H1 (cell line): ENCODE measurements around the gene EXOG. TPM values are rescaled to one million over a fixed set of nuclear protein-coding genes. Genes with fewer than 3 reads are reported as not detected.

Source experiments
- CTCF ChIA-PET: fragments of 300-600 bp; sonication (Branson Sonifier 250); formaldehyde crosslinking; loops from one replicate; lab custom pipeline; 2021; ENCODE audit not compliant: partially characterized antibody; lab: Charles Lee
- POLR2A ChIA-PET: fragments of 300-600 bp; sonication (Branson Sonifier 250); formaldehyde crosslinking; loops from one replicate; lab custom pipeline; 2021; ENCODE audit warnings: inconsistent platforms; ENCODE audit not compliant: partially characterized antibody; lab: Charles Lee
- DNase-seq, 2 experiments: peaks; one replicate each; pipeline versions ENCODE4 v3.0.0 to v3.0.0-alpha.2; 2010 to 2022; ENCODE audit warnings: low spot score in 2 of 2, low read depth in 1 of 2, mixed read lengths in 1 of 2
- FAIRE-seq: peaks from 2 replicates; lab custom pipeline; 2011; peaks lifted over from hg19 to GRCh38; lab: Jason Lieb, UNC
- H2AFZ ChIP-seq: 2 replicates; pipeline ENCODE4 v1.8.1; 2012; ENCODE audit warnings: low read length, inconsistent platforms
- H2AK5ac ChIP-seq: 2 replicates; pipeline ENCODE4 v1.6.1; 2013; ENCODE audit warnings: low read depth, low read length
- H2BK120ac ChIP-seq: replicated peaks from 2 replicates; pipeline ENCODE3; 2013; ENCODE audit warnings: low read depth, low read length, inconsistent platforms
- H2BK12ac ChIP-seq: 2 replicates; pipeline ENCODE4 v1.6.1; 2013; ENCODE audit warnings: low read depth, low read length
- H2BK15ac ChIP-seq: 2 replicates; pipeline ENCODE4 v1.6.1; 2013; ENCODE audit warnings: low read length
- H2BK20ac ChIP-seq: 2 replicates; pipeline ENCODE4 v1.6.1; 2013; ENCODE audit warnings: low read length
- H2BK5ac ChIP-seq: 2 replicates; pipeline ENCODE4 v1.6.1; 2013; ENCODE audit warnings: low read depth, low read length
- H3K14ac ChIP-seq: 2 replicates; pipeline ENCODE4 v1.6.1; 2013; ENCODE audit warnings: inconsistent platforms; ENCODE audit not compliant: insufficient read length
- H3K18ac ChIP-seq: 2 replicates; pipeline ENCODE4 v1.6.1; 2013; ENCODE audit warnings: low read length; ENCODE audit errors: extremely low read depth
- H3K23ac ChIP-seq: 2 replicates; pipeline ENCODE4 v1.6.1; 2013; ENCODE audit warnings: inconsistent platforms; ENCODE audit not compliant: insufficient read length
- H3K23me2 ChIP-seq: 2 replicates; pipeline ENCODE4 v1.6.1; 2013; ENCODE audit warnings: low read depth, low read length
- H3K27ac ChIP-seq: 2 replicates; pipeline ENCODE4 v1.6.1; 2011; ENCODE audit warnings: low read depth, low read length, inconsistent platforms
- H3K27me3 ChIP-seq, 4 experiments: replicated peaks in 1 of 4; 1 replicate in 1 of 4; 2 replicates in 3 of 4; pipeline versions ENCODE4 v1.6.1 to v1.8.1; 2011 to 2013; ENCODE audit warnings: low read length in 3 of 4, mild to moderate bottlenecking in 3 of 4, inconsistent platforms in 2 of 4, mixed read lengths in 2 of 4, moderate library complexity in 1 of 4; ENCODE audit not compliant: control insufficient read depth in 3 of 4, insufficient read depth in 3 of 4; ENCODE audit errors: extremely low read depth in 1 of 4
- H3K36me3 ChIP-seq, 4 experiments: 2 replicates each; pipeline versions ENCODE4 v1.6.1 to v1.8.1; 2011 to 2013; ENCODE audit warnings: mild to moderate bottlenecking in 4 of 4, low read length in 3 of 4, moderate library complexity in 2 of 4, control low read depth in 1 of 4, inconsistent platforms in 1 of 4; ENCODE audit not compliant: insufficient read depth in 4 of 4, control insufficient read depth in 2 of 4
- H3K4ac ChIP-seq: replicated peaks from 2 replicates; pipeline ENCODE3; 2013; ENCODE audit warnings: low read length, low read depth, mixed read lengths, inconsistent platforms; ENCODE audit not compliant: insufficient read length
- H3K4me1 ChIP-seq, 4 experiments: replicated peaks in 1 of 4; 1 replicate in 1 of 4; 2 replicates in 3 of 4; pipeline versions ENCODE4 v1.6.1 to v1.8.1; 2011 to 2013; ENCODE audit warnings: low read length in 3 of 4, inconsistent platforms in 2 of 4, mixed read lengths in 1 of 4; ENCODE audit not compliant: insufficient read depth in 4 of 4, control insufficient read depth in 3 of 4
- H3K4me2 ChIP-seq, 2 experiments: 2 replicates each; pipeline versions ENCODE4 v1.6.1 to v1.8.1; 2011 to 2013; ENCODE audit warnings: low read depth in 2 of 2, low read length in 2 of 2, control low read depth in 1 of 2, inconsistent platforms in 1 of 2, mild to moderate bottlenecking in 1 of 2; ENCODE audit not compliant: insufficient read depth in 1 of 2
- H3K4me3 ChIP-seq, 4 experiments: fragments of 200-600, 300-600 bp in 1 of 4; sonication (generic), shearing (Covaris generic), sonication (Bioruptor Twin) in 1 of 4; 2 replicates each; pipeline versions ENCODE4 v1.5.1 to v1.8.1; 2011 to 2016; ENCODE audit warnings: low read length in 4 of 4, low read depth in 3 of 4, control low read depth in 2 of 4, inconsistent platforms in 2 of 4, mild to moderate bottlenecking in 2 of 4, mixed read lengths in 1 of 4, moderate library complexity in 1 of 4; ENCODE audit not compliant: insufficient read depth in 2 of 4; ENCODE audit errors: extremely low read depth in 1 of 4
- H3K56ac ChIP-seq: replicated peaks from 2 replicates; pipeline ENCODE3; 2013; ENCODE audit warnings: low read depth, mild to moderate bottlenecking, mixed read lengths, low read length, inconsistent platforms; ENCODE audit not compliant: insufficient read length
- H3K79me1 ChIP-seq: 2 replicates; pipeline ENCODE4 v1.6.1; 2013; ENCODE audit warnings: low read depth, low read length, control low read depth
- H3K79me2 ChIP-seq, 2 experiments: 2 replicates each; pipeline versions ENCODE4 v1.6.1 to v1.8.1; 2012 to 2013; ENCODE audit warnings: low read length in 2 of 2, mild to moderate bottlenecking in 2 of 2, inconsistent platforms in 1 of 2; ENCODE audit not compliant: insufficient read depth in 2 of 2, control insufficient read depth in 1 of 2
- H3K9ac ChIP-seq, 4 experiments: replicated peaks in 1 of 4; 1 replicate in 1 of 4; 2 replicates in 3 of 4; pipeline versions ENCODE4 v1.6.1 to v1.8.1; 2011 to 2013; ENCODE audit warnings: low read depth in 3 of 4, low read length in 3 of 4, control low read depth in 2 of 4, mild to moderate bottlenecking in 2 of 4, moderate library complexity in 2 of 4, inconsistent platforms in 1 of 4; ENCODE audit errors: extremely low read depth in 1 of 4
- H3K9me3 ChIP-seq, 2 experiments: 2 replicates each; pipeline versions ENCODE4 v1.6.1 to v1.8.1; 2012 to 2013; ENCODE audit warnings: mild to moderate bottlenecking in 2 of 2, moderate library complexity in 2 of 2, control low read depth in 1 of 2, inconsistent platforms in 1 of 2, low read depth in 1 of 2, low read length in 1 of 2, mixed read lengths in 1 of 2; ENCODE audit not compliant: insufficient read depth in 2 of 2
- H4K20me1 ChIP-seq, 2 experiments: replicated peaks in 1 of 2; 2 replicates each; pipeline versions ENCODE3 to v1.8.1; 2011 to 2013; ENCODE audit warnings: inconsistent platforms in 2 of 2, low read length in 2 of 2, mild to moderate bottlenecking in 1 of 2; ENCODE audit not compliant: insufficient read depth in 2 of 2, control insufficient read depth in 1 of 2
- H4K5ac ChIP-seq: 2 replicates; pipeline ENCODE4 v1.6.1; 2013; ENCODE audit warnings: low read length, low read depth, mixed read lengths, inconsistent platforms; ENCODE audit not compliant: insufficient read length
- H4K8ac ChIP-seq: 2 replicates; pipeline ENCODE4 v1.8.0; 2013; ENCODE audit warnings: mild to moderate bottlenecking, moderate library complexity, low read length, inconsistent platforms; ENCODE audit not compliant: insufficient read depth; ENCODE audit errors: extremely low read depth
- H4K91ac ChIP-seq: replicated peaks from 2 replicates; pipeline ENCODE3; 2013; ENCODE audit warnings: low read length, mixed read lengths, inconsistent platforms; ENCODE audit not compliant: insufficient read length
- CEBPB ChIP-seq: IDR thresholded peaks from 2 replicates; pipeline ENCODE4 v1.6.1; 2012; ENCODE audit warnings: low read depth, low read length
- EGR1 ChIP-seq: IDR thresholded peaks from 2 replicates; pipeline ENCODE4 v1.6.1; 2011; ENCODE audit warnings: low read depth, low read length, borderline replicate concordance
- FOSL1 ChIP-seq: IDR thresholded peaks from 2 replicates; pipeline ENCODE4 v1.6.1; 2011; ENCODE audit warnings: mild to moderate bottlenecking, low read depth, low read length, moderate library complexity; ENCODE audit not compliant: insufficient read depth
- HDAC6 ChIP-seq: IDR thresholded peaks from one replicate; pipeline ENCODE4 v1.7.1; 2012; ENCODE audit warnings: low read depth, mild to moderate bottlenecking, inconsistent platforms, low read length, moderate library complexity
- JUND ChIP-seq: IDR thresholded peaks from 2 replicates; pipeline ENCODE4 v1.6.1; 2011; ENCODE audit warnings: mild to moderate bottlenecking, improper control_type of control experiment, low read length
- KDM4A ChIP-seq: IDR thresholded peaks from one replicate; pipeline ENCODE4 v1.7.1; 2012; ENCODE audit warnings: low read depth, mild to moderate bottlenecking, moderate library complexity, low read length, inconsistent platforms; ENCODE audit not compliant: severe bottlenecking
- NRF1 ChIP-seq: IDR thresholded peaks from 2 replicates; pipeline ENCODE4 v1.6.1; 2011; ENCODE audit warnings: mild to moderate bottlenecking, low read depth, low read length, improper control_type of control experiment
- POLR2AphosphoS5 ChIP-seq: IDR thresholded peaks from 2 replicates; pipeline ENCODE4 v1.6.1; 2011; ENCODE audit warnings: low read depth, low read length
- SIN3A ChIP-seq, 2 experiments: IDR thresholded peaks in 1 of 2; conservative IDR thresholded peaks in 1 of 2; 2 replicates each; pipeline ENCODE4 v1.6.1; 2011 to 2012; ENCODE audit warnings: low read length in 2 of 2, improper control_type of control experiment in 1 of 2, low read depth in 1 of 2, mild to moderate bottlenecking in 1 of 2
- SIRT6 ChIP-seq: IDR thresholded peaks from one replicate; pipeline ENCODE4 v1.7.1; 2012; ENCODE audit warnings: low read length, inconsistent platforms
- SUZ12 ChIP-seq: fragments of 200-600 bp; sonication (generic); IDR thresholded peaks from 2 replicates; pipeline ENCODE4 v1.6.1; 2012; ENCODE audit warnings: mild to moderate bottlenecking, inconsistent platforms, low read length, moderate library complexity, mixed read lengths
- TAF7 ChIP-seq: optimal IDR thresholded peaks from 2 replicates; pipeline ENCODE3; 2011; ENCODE audit warnings: low read depth, mild to moderate bottlenecking, inconsistent platforms, low read length, moderate library complexity, borderline replicate concordance
- WGBS, 2 experiments: shearing (Covaris generic) in 1 of 2; methylation state at CpG; one replicate each; pipeline versions ENCODE4 v1.1.6 to v1.1.7; 2013 to 2015; ENCODE audit warnings: low lambda C conversion rate in 2 of 2, mixed read lengths in 2 of 2, inconsistent platforms in 1 of 2, low coverage in 1 of 2, missing lambda C conversion rate in 1 of 2; ENCODE audit not compliant: insufficient replicate concordance in 2 of 2, insufficient coverage in 1 of 2, insufficient read length in 1 of 2; ENCODE audit errors: extremely low coverage in 1 of 2, missing lambda C conversion rate in 1 of 2; 5-methylcytosine and 5-hydroxymethylcytosine counted together
- polyA plus RNA-seq, 7 experiments: library from polyadenylated mRNA; depleted of rRNA in 3 of 7; stranded (reverse) in 5 of 7; unstranded in 2 of 7; fragments of >200 nt in 5 of 7; fragments of 200-250 nt in 2 of 7; gene quantifications; 1 replicate in 5 of 7; 2 replicates in 1 of 7; 4 replicates in 1 of 7; pipeline versions ENCODE4 v1.2.1 to v1.2.3, GENCODE V29; 2011 to 2013; ENCODE audit warnings: missing spikeins in 2 of 7, mixed read lengths in 2 of 7
- total RNA-seq: library from RNA; stranded (reverse); fragmentation: NEBNext Ultra II Directional; extraction: Animal tissue kit (Norgen Biotek cat#: 25700); gene quantifications from 2 replicates; pipeline ENCODE4 v1.2.1, GENCODE V29; 2021

The EXOG gene
- total and polyA plus RNA-seq, 2 of the 8 experiments (the other 6 are each of a cell fraction or from before 2014, with no cell fraction given) = 7.2 to 12.9 TPM

- no peak overlapping the region for H2BK20ac ChIP-seq
- no peaks in the 10 kb centered on the region for H3K27me3 ChIP-seq
- H2AFZ ChIP-seq = no peak overlapping the region
- CTCF ChIA-PET = interaction anchor here (0.7 to 4.1 kb wide), 13 partner anchors 8 to 161 kb away, joined by 3 to 16 read pairs (median 4); no protein-coding TSS in a partner anchor
- H3K4me1 ChIP-seq = no peaks in the 10 kb centered on the region
- H4K5ac ChIP-seq = no peak overlapping the region
- H2BK15ac ChIP-seq = no peak overlapping the region
- no peaks in the 10 kb centered on the region for H3K36me3 ChIP-seq
- no peak overlapping the region for H4K8ac ChIP-seq
- 74% methylated on average over 7 of the region's 10 CpGs; no CpG with 5 or more reads in 1 of the 2 experiments for WGBS, 2 experiments
- no peak for FAIRE-seq
- no peak overlapping the region for H3K56ac ChIP-seq
- H3K23ac ChIP-seq = no peak overlapping the region
- H3K14ac ChIP-seq = no peak overlapping the region
- H3K18ac ChIP-seq = no peak overlapping the region
- no peak for DNase-seq
- POLR2A ChIA-PET = interaction anchor here (1.3 kb wide), 1 partner anchor 9 kb away, joined by 4 read pairs; no protein-coding TSS in a partner anchor
- H3K27ac ChIP-seq = no peak overlapping the region
- H3K9ac ChIP-seq = no peak overlapping the region
- no peak overlapping the region for H3K4me2 ChIP-seq
- H2AK5ac ChIP-seq = no peak overlapping the region
- no peak overlapping the region; the same call in 1 of the 2 replicates for H2BK5ac ChIP-seq
- H3K79me2 ChIP-seq = no peaks in the 10 kb centered on the region
- no peak overlapping the region for H2BK12ac ChIP-seq
- no peak overlapping the region for H4K91ac ChIP-seq
- H4K20me1 ChIP-seq = peaks cover 0 to 1% of the 10 kb centered on the region in 2 experiments
- H3K4me3 ChIP-seq = no peak overlapping the region
- no peak overlapping the region for H3K4ac ChIP-seq
- no peaks in the 10 kb centered on the region for H3K23me2 ChIP-seq
- no peak overlapping the region for H2BK120ac ChIP-seq
- H3K79me1 ChIP-seq = no peaks in the 10 kb centered on the region
- H3K9me3 ChIP-seq = no peaks in the 10 kb centered on the region
- TF ChIP-seq TAF7 (no peak), EGR1 (no peak), FOSL1 (no peak), JUND (no peak), CEBPB (no peak), POLR2AphosphoS5 (no peak), KDM4A (no peak), HDAC6 (no peak), SIN3A (conservative IDR thresholded peaks at IDR 0.05 in 1 of 2, IDR thresholded peaks at IDR 0.05 in 1 of 2; ENCODE audit: low read depth in 1 of 2, low read length in 2 of 2) (no peak), NRF1 (no peak), SUZ12 (no peak), SIRT6 (no peak)
Observed at GRCh38 chr3:38561746-38562466, 65.8 kb downstream of the EXOG start.
